Ascending aorta (tissue), 2 donors: ENCODE measurements around the gene RAB1B. TPM values are rescaled to one million over a fixed set of nuclear protein-coding genes. Genes with fewer than 3 reads are reported as not detected.

Source experiments
- DNase-seq, 2 donors: peaks; one replicate each; pipeline ENCODE4 v3.0.0-alpha.2; 2019; ENCODE audit warnings: low spot score in 2 of 2
- H3K27ac ChIP-seq, 2 donors: fragments of 200-600 bp; sonication (generic); one replicate each; pipeline ENCODE4 v1.5.1; 2016 to 2017; ENCODE audit warnings: mild to moderate bottlenecking in 1 of 2
- H3K27me3 ChIP-seq: fragments of 200-600 bp; sonication (generic); one replicate; pipeline ENCODE4 v1.5.1; 2017
- H3K36me3 ChIP-seq, 2 donors: fragments of 200-600 bp; sonication (generic); one replicate each; pipeline ENCODE4 v1.5.1; 2016
- H3K4me1 ChIP-seq, 2 donors: fragments of 200-600 bp; sonication (generic); one replicate each; pipeline ENCODE4 v1.5.1; 2016 to 2017; ENCODE audit warnings: mild to moderate bottlenecking in 1 of 2
- H3K4me3 ChIP-seq, 2 donors: fragments of 200-600 bp; sonication (generic); one replicate each; pipeline ENCODE4 v1.5.1; 2016 to 2017; ENCODE audit warnings: mild to moderate bottlenecking in 1 of 2
- H3K9me3 ChIP-seq, 2 donors: fragments of 200-600 bp; sonication (generic); one replicate each; pipeline ENCODE4 v1.5.1; 2016
- intact Hi-C: fragments of 100-400 bp; cut with DNase I; formaldehyde crosslinking; loops from one replicate; pipeline ENCODE4 v1.15.1; 2023
- total RNA-seq: library from RNA; depleted of rRNA; stranded (reverse); fragments of >200 nt; gene quantifications from one replicate; pipeline ENCODE4 v1.1.0, GENCODE V29; 2016
- TF ChIP-seq, protein P1 (sequence below), 3 experiments: fragments of 200-600 bp in 2 of 3; fragments of 450-650 bp in 1 of 3; sonication (generic) in 2 of 3; IDR thresholded peaks; one replicate each; pipeline ENCODE4 v1.5.1; 2016 to 2019; ENCODE audit warnings: antibody characterized with exemption in 3 of 3, mild to moderate bottlenecking in 1 of 3, moderate library complexity in 1 of 3

RAB1B gene
- total RNA-seq, 1 donor from 2014 or later, result 171 TPM

DNA sequence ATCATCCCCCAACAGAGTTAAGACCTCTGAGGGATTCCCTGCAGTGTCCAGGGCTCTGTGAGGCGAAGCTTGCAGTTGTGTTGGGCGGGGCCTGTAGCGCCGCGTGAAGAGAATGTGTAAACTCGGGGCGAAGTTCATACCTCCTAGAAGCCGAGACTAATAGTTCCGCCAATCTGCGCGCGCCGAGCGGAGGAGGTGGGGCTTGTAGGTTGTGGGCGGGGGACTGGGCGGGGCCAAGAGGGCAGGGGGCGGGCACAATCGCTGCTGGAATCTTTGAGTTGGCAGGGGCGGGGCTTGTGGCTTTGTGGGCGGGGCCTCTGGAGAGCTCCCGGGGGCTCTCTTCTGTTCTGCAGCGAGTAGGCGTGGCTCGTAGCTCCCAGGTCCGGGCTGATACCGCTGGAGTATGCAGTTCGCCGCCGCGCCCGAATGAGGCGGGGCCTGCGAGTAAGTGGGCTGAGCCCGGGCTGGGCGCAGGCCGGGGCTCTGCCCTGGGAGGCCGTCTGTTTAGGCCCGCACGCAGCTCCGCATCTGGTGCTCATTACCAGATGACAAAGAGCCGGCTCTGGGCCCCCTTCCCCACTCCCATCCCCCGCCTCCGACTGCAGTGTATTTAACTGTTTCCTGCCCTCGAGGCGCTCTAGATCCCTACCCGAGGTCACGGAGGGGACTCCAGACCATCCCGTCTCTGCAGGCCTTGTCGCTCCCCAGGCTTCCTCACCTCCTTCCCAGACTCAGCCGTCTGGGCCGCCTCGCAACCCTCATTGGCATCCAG lies 44.3 kb downstream of the RAB1B start:
- intact Hi-C loops, result loop anchor here (1.0 to 5.0 kb wide), 4 partner anchors 16 to 75 kb away; partner anchors contain the start of genes BRMS1 and YIF1A
- peak overlapping the region; percentile 65 to 75 for H3K27ac ChIP-seq
- H3K9me3 ChIP-seq, result no peaks in the 10 kb centered on the region
- peak overlapping the region; percentile 46 to 70 for H3K4me3 ChIP-seq
- no peaks in the 10 kb centered on the region for H3K27me3 ChIP-seq
- DNase-seq, result peak; percentile 95 to 97
- peaks cover 18 to 20% of the 10 kb centered on the region in 2 donors for H3K4me1 ChIP-seq
- no peaks in the 10 kb centered on the region for H3K36me3 ChIP-seq
- TF ChIP-seq, protein P1, sequence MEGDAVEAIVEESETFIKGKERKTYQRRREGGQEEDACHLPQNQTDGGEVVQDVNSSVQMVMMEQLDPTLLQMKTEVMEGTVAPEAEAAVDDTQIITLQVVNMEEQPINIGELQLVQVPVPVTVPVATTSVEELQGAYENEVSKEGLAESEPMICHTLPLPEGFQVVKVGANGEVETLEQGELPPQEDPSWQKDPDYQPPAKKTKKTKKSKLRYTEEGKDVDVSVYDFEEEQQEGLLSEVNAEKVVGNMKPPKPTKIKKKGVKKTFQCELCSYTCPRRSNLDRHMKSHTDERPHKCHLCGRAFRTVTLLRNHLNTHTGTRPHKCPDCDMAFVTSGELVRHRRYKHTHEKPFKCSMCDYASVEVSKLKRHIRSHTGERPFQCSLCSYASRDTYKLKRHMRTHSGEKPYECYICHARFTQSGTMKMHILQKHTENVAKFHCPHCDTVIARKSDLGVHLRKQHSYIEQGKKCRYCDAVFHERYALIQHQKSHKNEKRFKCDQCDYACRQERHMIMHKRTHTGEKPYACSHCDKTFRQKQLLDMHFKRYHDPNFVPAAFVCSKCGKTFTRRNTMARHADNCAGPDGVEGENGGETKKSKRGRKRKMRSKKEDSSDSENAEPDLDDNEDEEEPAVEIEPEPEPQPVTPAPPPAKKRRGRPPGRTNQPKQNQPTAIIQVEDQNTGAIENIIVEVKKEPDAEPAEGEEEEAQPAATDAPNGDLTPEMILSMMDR (IDR thresholded peaks at IDR 0.05), result no peak

DNA sequence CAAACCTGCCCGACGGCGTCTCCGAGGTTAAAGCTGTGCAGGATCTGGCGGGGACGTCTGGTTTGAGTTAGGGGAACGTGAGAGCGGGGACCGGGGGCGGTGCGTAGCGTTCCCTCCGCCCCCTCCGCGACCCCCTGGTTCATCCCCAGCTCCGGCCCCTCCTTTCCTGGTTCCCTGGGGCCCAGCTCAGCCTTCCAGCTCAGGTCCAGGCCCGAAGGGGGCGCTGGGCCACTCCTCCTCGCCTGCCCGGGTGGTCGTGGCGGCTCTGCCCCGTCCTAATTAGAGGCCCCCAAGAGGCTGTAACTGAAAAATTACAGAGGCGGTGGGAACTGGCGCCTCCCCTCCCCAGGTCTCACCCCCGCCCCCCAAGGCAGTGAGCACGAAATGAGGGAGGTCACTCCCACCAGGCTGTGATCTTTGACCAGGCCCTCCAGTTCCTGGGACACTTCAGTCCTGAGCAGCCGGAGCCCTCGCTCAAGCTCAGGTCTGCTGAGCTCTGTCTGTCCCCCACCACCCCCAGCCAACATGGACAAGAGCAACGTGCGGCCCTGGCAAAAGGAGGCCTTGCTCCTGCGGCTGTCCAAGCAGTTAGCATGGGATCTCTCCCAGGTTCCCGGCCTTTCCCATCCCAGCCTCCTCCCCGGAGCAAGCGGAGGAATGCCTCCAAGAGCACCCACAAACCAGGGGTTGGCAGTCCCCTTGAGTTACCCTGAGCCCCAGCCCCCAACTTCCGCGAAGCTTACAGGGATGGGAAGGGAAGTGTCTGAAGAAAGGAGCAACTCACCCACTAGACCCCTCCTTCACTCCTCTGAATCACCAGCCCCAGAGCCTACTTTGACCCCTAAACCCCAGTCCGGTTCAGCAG lies 45.1 kb downstream of the RAB1B start:
- H3K36me3 ChIP-seq, result no peaks in the 10 kb centered on the region
- intact Hi-C loops, result loop anchor here (5.0 kb wide), 1 partner anchor 74 kb away; no protein-coding TSS in a partner anchor
- TF ChIP-seq, protein P1 (IDR thresholded peaks at IDR 0.05), result peak in 1 of 3 experiments; percentile 7
- peak overlapping the region; percentile 60 to 75 for H3K27ac ChIP-seq
- H3K9me3 ChIP-seq, result no peaks in the 10 kb centered on the region
- peaks cover 20 to 25% of the 10 kb centered on the region in 2 donors for H3K4me1 ChIP-seq
- DNase-seq, result no peak
- peak overlapping the region; percentile 46 to 70 for H3K4me3 ChIP-seq
- no peaks in the 10 kb centered on the region for H3K27me3 ChIP-seq

DNA sequence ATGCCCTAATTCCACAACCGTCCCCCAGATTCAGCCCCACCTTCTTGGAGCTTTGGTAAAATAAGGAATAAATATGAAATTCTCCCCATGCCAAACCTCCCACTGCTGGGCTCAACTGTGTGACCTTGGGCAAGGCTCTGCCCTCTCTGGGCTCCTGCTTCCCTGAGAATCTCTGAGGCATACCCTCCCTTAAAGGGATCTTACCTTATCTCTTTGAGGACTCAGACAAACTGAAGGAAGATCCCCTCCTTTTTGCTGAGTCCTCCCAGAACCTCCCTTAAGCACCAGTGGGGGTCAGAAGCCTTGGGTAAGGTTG lies 45.7 kb downstream of the RAB1B start:
- no peaks in the 10 kb centered on the region for H3K27me3 ChIP-seq
- DNase-seq, result no peak
- H3K27ac ChIP-seq, result peak overlapping the region in 1 of 2 donors; percentile 60
- intact Hi-C loops, result loop anchor here (5.0 kb wide), 1 partner anchor 73 kb away; no protein-coding TSS in a partner anchor
- peaks cover 20 to 25% of the 10 kb centered on the region in 2 donors for H3K4me1 ChIP-seq
- peak overlapping the region in 1 of 2 donors; percentile 70 for H3K4me3 ChIP-seq
- H3K36me3 ChIP-seq, result no peaks in the 10 kb centered on the region
- no peaks in the 10 kb centered on the region for H3K9me3 ChIP-seq
- TF ChIP-seq, protein P1 (IDR thresholded peaks at IDR 0.05), result no peak

DNA sequence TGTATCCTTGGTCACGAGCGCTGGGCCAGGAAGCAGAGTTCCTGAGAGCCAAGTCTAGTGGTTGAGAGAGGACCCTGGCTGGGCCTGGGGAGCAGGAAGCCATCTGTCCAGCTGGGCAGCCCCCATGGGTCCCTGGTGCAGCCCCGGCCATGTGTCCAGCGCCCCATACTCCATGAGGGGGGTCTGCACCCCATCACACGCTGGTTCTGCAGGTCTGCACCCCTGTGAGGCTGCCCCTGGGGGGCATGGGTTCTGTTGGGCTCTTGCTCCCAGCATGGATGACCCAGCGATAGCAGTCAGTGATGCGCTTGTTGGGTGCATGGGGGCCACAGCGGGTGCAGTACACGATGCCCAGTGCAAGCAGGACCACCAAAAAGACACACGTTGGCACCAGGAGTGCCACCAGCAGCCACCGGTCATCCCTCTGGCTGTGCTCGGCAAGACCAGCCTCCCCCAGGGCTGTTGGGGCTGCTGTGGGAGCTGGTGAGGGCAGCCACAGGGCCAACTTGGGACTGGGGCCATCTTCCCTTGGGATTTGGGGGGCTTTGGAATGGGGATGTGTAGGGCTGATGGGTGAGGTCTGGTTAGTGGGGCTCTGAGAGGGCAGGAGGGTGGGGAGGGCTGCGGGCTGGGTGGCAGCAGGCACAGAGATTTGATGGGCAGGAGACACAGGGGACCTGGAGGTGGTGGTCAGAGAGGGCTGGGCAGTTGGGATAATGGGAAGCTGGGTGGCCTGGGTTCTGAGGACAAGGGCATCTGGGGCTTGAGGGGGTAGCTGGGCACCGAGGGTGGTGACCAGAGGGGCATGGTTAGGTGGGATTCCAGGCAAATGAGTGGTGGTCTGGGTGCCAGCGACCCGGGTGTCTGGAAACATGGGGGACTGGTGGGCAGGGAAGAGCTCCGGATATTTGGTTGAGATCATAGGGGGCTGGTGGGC lies 46.4 kb downstream of the RAB1B start:
- TF ChIP-seq, protein P1 (IDR thresholded peaks at IDR 0.05), result no peak
- intact Hi-C loops, result loop anchor here (5.0 kb wide), 1 partner anchor 72 kb away; no protein-coding TSS in a partner anchor
- DNase-seq, result no peak
- no peaks in the 10 kb centered on the region for H3K9me3 ChIP-seq
- H3K27ac ChIP-seq, result peak overlapping the region in 1 of 2 donors; percentile 1
- peak overlapping the region in 1 of 2 donors; percentile 85 for H3K4me3 ChIP-seq
- peaks cover 20 to 25% of the 10 kb centered on the region in 2 donors for H3K4me1 ChIP-seq
- H3K27me3 ChIP-seq, result no peaks in the 10 kb centered on the region
- no peaks in the 10 kb centered on the region for H3K36me3 ChIP-seq

DNA sequence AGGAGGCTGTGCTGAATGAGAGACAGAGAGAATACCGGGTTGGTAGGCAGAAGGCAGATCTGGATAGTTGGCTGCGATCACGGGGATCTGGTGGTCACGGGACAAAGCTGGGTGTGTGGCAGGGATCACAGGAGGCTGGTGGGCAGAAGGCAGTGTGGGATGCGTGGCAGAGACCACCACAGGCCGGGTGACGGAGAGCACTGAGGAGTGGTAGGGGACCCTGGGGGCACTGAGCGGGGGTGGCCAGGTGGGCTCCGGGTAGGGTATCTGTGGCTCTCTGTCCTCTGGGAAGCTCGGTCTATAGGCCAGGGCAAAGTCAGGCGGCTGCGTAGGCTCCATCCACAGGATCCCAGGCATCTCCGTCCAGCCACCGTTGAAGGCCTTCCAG lies 47.1 kb downstream of the RAB1B start:
- Histone ChIP-seq H3K4me1 (peaks cover 20 to 25% of the 10 kb centered on the region in 2 donors), H3K36me3 (no peaks in the 10 kb centered on the region), H3K9me3 (no peaks in the 10 kb centered on the region), H3K4me3 (peak overlapping the region in 1 of 2 donors; percentile 85), H3K27me3 (no peaks in the 10 kb centered on the region), H3K27ac (peak overlapping the region; percentile 1 to 8)
- TF ChIP-seq, protein P1 (IDR thresholded peaks at IDR 0.05), result no peak
- DNase-seq, result no peak
- intact Hi-C loops, result no loop called here
